GM19351 (cell line): ENCODE results near the gene MTCL1.

ENCODE experiments used
- ATAC-seq: cut with Tn5 transposase; IDR thresholded peaks from one replicate; pipeline ENCODE4 v1.9.1; 2021; ENCODE audit warnings: mild to moderate bottlenecking, moderate library complexity; ENCODE audit not compliant: unreplicated experiment

MTCL1 gene

GRCh38 chr18:8709248-8710059 lies 4.1 kb downstream of the MTCL1 start:
- ATAC-seq: no peak

DNA sequence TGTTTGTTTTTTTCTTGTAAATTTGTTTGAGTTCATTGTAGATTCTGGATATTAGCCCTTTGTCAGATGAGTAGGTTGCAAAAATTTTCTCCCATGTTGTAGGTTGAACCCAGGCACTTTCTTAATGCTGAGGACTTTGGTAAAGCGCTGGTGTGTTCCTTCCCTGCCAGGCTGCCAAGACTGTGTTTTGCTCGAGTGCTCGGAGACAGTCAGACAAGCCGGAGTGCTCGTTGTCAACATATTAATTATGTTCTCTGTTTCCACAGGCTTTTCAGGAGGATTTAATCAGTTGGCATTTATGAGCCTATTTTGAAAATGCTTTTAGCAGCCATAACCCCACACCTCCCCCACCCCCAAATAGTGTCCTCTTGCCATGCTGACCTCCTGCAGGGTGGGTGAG lies 6.4 kb downstream of the MTCL1 start:
- ATAC-seq: no peak

- no peak for ATAC-seq
Measured at GRCh38 chr18:8713691-8714090, 8.3 kb downstream of the MTCL1 start.

DNA sequence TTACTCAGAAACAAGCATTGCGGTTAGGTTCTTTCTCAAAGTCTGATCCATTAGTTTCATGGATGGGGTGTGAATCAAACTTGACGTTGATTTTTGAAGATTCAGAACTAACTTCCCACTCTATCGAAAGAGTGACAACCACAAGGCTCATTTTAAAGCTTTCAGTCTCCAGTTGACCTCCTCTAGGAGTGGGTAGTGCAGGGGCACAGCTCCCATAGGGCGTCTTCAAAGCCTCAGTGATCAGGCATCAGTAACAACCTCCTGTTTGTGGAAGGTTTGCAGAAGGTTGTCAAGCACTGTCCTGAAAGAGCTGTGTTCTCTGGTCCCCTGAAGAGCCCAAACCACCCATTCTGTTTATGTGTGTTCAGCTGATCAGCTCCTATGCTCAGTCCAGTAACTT lies 10.2 kb downstream of the MTCL1 start:
- ATAC-seq: no peak

DNA sequence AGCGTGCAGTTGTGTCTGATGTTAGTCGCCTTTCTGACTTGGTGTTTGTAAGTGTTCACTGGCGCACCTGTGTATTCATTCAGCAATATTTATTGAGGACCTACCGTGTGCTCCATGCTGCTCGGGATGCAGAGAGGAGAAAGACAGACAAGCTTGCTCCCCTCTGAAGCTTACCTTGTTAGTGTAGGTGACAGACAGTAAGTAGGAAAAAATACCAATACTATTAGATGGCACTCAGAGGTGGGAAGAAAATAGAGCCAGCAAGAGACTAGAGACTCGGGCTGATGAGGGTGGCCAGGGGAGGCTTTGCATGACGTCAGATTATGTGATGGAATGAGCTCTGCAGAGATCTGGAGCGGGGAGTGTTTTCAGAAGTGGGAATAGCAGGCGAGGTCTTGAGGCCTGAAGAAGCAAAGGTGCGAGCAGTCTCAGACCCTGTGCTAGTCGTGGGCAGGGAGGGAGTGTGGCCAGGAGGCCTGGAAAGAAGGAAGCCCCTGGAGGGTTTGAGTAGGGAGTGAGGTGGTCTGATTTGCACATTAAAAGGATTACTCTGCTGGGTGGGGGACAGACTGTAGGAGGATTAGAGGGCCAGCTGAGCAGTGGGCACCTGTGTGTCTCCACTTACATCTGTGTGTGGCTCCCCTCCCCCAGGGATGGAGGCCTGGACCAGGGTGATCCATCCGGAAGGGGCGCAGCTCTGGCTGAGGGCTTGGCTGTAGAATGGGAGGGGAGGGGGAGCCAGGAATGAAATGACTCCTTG lies 11.8 kb downstream of the MTCL1 start:
- no peak for ATAC-seq

DNA sequence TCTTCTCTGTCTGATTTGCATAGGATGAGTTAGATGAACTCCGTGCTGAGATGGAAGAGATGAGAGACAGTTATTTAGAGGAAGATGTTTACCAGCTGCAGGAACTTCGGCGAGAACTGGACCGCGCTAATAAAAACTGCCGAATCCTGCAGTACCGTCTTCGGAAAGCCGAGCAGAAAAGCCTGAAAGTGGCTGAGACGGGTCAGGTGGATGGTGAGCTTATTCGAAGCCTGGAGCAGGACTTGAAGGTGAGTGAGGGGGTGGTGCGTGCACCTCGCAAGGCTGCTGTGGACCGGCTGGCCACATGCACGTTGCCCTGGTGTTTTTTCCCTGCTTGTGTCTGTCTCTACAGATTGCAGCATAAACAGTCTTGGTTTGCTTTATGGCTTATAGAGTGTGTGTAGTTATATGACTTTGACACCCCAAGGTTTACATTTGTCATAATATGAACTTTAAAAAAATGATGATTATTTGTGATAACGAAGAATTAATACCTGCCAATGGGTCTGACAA lies 13.1 kb downstream of the MTCL1 start:
- no peak for ATAC-seq

DNA sequence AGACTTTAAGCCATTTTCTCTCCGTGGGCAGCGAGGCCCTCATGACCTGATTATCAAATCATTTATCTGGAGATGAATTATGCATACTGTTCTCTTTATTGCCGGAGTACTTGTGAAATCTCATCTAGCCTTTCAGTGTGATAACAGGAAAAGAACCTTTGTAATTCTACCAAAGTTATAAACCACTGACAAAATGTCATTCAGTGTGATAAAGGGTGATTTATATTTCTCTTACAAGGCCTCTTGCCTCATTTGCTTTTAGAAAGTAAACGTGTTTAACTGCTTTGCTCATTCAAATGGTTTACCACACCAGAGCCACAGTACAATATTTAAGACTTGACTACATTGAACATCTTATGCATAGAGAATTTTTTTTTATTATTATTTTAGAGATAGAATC lies 13.8 kb downstream of the MTCL1 start:
- no peak for ATAC-seq

DNA sequence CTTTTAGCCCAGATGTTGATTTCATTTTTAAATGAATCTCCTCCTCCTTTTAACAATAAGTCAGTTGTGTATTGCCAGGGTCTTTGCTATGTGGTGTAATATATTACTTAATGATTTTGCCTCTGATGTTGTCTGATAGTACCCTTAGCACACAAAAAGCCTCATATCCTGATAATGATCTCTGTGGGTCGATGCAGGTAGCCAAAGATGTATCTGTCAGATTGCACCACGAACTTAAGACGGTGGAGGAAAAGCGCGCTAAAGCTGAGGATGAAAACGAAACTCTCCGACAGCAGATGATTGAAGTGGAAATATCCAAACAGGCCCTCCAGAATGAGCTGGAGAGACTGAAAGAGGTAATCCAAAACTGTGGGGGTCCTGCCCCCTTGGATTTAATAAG lies 14.8 kb downstream of the MTCL1 start:
- ATAC-seq: no peak

GRCh38 chr18:8721094-8721669 lies 15.8 kb downstream of the MTCL1 start:
- no peak for ATAC-seq

GRCh38 chr18:8721716-8722115 lies 16.4 kb downstream of the MTCL1 start:
- no peak for ATAC-seq

DNA sequence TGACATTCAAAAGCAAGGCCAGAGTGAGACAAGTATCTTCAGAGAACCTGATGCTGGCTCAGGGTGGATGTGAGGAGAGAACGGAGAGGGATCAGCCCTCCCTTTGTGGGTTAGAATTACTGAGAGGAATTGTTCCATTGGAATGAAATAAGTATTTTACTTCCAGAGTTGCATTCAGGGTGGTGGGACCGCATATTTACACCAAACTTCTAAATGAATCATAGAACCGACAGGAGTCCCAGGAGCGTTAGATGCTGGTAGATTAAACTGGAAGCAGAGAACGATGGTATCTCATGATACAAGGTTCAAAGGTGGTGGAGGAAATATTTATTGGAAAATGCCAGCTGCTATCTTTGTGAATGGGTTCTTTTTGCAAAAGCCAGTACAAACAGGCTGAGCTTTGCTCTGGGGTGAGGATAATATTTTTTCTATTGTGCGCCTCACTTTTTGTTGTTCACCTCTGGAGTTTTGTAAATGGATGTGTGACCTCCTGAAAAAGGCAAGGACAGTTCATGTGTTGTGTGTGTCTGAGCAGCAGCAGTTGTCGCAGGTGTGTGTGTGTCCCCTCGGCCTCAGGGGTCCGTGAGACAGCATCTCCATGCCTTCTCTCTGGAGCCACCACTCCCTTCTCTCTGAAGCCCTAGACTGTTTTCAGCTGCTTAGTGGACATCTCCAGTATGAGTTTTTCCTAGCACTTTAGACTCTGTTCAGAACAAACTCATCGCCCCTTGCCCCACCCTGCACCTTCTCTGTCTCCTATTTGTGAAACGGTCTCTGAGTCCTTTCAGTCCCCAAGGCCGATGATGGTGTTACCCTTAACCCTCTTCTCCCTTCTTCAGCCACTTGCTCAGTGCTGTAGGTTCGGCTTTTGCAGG lies 17.8 kb downstream of the MTCL1 start:
- ATAC-seq: no peak

GRCh38 chr18:8724452-8724851 lies 19.1 kb downstream of the MTCL1 start:
- no peak for ATAC-seq

DNA sequence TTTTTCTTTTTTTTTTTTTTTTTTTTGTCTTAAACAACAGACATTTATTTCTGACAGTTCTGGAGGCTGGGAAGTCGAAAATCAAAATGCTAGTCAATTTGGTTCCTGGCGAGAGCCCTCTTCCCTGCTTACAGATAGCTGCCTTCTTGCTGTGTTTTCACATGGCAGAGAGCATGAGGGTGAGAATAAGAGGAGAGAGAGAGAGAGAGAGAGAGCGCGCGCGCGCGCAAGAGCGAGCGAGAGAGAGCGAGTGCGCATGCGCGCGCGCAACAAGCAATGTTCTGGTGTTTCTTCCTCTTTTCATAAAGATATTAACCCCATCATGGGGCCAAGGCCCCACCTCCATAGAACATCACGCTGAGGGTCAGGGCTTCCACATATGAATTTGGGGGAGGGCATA lies 20.9 kb downstream of the MTCL1 start:
- ATAC-seq: no peak

GRCh38 chr18:8726963-8727705 lies 21.8 kb downstream of the MTCL1 start:
- no peak for ATAC-seq

DNA sequence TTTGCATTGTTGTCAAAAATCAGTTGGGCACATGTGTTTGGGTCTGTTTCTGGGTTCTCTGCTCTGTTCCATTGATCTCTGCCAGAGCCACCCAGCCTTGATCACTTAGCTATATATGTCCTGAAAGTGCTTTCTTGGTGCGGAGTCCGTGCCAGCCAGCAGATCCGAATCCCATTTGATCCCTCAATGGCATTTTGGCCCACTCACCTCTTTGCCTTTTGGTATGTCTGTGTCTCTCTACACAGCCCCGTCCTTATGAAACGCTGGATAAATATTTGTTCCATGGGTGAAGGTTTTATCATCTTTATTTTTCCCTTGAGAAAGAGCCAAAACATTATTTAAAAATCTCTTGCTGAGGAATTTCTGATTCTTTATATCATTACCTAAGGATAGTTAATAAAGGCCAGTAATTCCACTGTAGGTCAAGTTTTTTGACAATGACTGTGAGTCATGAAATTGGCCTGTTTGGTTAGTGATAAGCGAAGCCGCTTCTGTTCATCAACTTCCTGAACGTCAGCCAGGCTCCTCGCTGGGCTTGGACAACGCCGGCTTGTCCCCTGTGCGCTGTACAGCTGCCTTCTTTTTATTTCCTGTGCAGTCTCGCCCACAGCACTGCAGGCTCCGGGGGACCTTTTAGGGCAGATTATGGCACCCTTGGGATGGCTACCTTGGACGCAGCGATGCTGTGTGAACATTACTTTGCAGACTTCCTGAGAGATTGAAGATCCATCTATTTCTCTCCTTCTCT lies 24.9 kb downstream of the MTCL1 start:
- ATAC-seq: no peak

DNA sequence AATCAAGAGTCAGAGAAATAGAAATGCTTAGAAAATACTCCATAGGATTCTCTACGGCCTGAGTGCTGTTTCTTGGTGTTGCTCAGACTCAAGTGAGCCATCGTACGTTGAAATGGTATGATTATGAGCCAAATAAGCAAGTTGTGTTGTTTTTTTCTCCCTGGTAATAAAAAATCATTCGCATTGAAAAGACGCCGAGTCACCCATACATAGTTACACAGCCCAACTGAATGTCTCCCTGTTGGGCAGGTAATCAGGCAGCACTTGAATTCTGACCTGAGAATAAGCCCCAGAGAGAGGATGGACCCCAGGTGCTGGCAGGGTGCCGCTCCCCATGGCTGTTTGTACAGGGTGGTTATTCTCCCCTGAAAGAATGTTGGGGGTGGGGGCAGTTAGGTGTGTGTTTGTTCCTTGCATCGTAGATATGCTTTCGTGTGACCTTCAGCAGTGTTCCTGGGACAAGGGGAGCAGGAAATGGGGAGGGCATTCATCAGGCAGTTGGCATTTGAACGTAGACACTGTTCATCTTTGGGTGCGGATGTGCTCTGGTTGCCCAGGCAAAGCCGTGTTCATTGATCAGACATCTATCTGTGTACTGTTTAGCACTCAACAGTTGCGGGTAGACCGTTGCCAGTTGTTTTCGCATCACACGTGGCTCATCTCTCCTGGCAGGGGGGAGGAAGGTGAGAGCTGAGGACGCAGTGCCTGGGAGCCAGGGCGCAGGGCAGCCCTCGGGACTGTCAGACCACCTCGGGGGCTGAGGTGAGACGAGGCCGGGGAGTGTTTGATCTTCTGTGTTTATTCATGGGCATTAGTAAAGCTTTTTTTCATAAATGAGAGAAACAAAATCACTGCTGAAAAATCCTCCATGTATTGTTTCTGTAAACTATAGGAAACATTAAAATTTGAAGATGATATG lies 27.3 kb downstream of the MTCL1 start:
- no peak for ATAC-seq

DNA sequence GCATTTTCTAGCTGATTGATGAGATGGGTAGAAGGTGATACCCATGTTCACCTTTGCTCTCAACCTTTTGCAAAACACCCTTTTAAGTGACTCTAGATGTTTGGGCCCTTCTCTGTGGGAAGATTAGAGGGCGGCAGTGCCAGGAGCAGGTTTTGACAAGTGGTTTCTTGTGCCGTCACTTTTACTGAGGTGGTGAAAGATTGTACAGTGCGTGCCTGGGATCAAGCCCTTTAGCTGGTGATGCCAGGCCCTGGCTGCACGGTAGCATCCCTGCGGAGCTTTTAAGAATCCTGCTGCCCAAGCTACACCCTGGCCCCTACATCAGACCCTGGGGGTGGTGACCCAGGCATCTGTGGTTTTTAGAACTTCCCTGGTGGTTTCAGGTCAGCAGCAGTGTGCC lies 29.1 kb downstream of the MTCL1 start:
- ATAC-seq: no peak

GRCh38 chr18:8735274-8735673 lies 29.9 kb downstream of the MTCL1 start:
- ATAC-seq: no peak
